Dendritic cell treated with granulocyte-macrophage colony-stimulating factor and Interleukin-4, amounts not matched to agents 40 ng/mL and 50 ng/mL, for 4 days (primary cell): ENCODE data around the gene TSHZ1.
A peak's percentile ranks its signal among the peaks of the same experiment; 100 is the strongest.

Experiments
- H3K27ac Mint-ChIP-seq: one replicate; pipeline ENCODE4 v1.8.0; 2022; ENCODE audit warnings: mild to moderate bottlenecking, mixed read lengths
- H3K27me3 Mint-ChIP-seq: one replicate; pipeline ENCODE4 v1.8.0; 2022; ENCODE audit warnings: mild to moderate bottlenecking, mixed read lengths
- H3K36me3 Mint-ChIP-seq: one replicate; pipeline ENCODE4 v1.8.0; 2022; ENCODE audit warnings: low read depth, mixed read lengths
- H3K4me1 Mint-ChIP-seq: one replicate; pipeline ENCODE4 v1.8.0; 2022; ENCODE audit warnings: low read depth, mixed read lengths
- H3K4me3 Mint-ChIP-seq: one replicate; pipeline ENCODE4 v1.8.0; 2022; ENCODE audit warnings: mild to moderate bottlenecking, moderate library complexity, mixed read lengths
- H3K9me3 Mint-ChIP-seq: one replicate; pipeline ENCODE4 v1.8.0; 2022; ENCODE audit warnings: mixed read lengths
- intact Hi-C: fragments of 100-400 bp; cut with micrococcal nuclease; formaldehyde crosslinking; loops from one replicate; pipeline ENCODE4 v1.15.0; 2022

TSHZ1 gene

GRCh38 chr18:75199327-75199726 lies 11.3 kb upstream of the TSHZ1 start:
- H3K4me1 Mint-ChIP-seq, result peaks cover 3% of the 10 kb centered on the region
- no peaks in the 10 kb centered on the region for H3K9me3 Mint-ChIP-seq
- no peak overlapping the region for H3K27ac Mint-ChIP-seq

GRCh38 chr18:75200071-75200470 lies 10.5 kb upstream of the TSHZ1 start:
- intact Hi-C loops, result loop anchor here (10.0 kb wide), 2 partner anchors 135 to 545 kb away; no protein-coding TSS in a partner anchor
- Mint-ChIP-seq H3K27me3 (peaks cover 9% of the 10 kb centered on the region), H3K4me3 (no peak overlapping the region), H3K27ac (no peak overlapping the region), H3K4me1 (peaks cover 10% of the 10 kb centered on the region), H3K9me3 (no peaks in the 10 kb centered on the region), H3K36me3 (peaks cover 42% of the 10 kb centered on the region)

More at GRCh38 chr18:75199327-75199726, 11.3 kb upstream of the TSHZ1 start:
- Mint-ChIP-seq H3K27me3 (peaks cover 3% of the 10 kb centered on the region), H3K36me3 (peaks cover 38% of the 10 kb centered on the region), H3K4me3 (no peak overlapping the region)
- intact Hi-C loops, result loop anchor here (10.0 kb wide), 1 partner anchor 275 kb away; no protein-coding TSS in a partner anchor

GRCh38 chr18:75200605-75201280 lies 9.9 kb upstream of the TSHZ1 start:
- Mint-ChIP-seq H3K36me3 (peaks cover 45% of the 10 kb centered on the region), H3K27ac (no peak overlapping the region), H3K4me3 (no peak overlapping the region), H3K27me3 (peaks cover 15% of the 10 kb centered on the region), H3K4me1 (peaks cover 17% of the 10 kb centered on the region), H3K9me3 (no peaks in the 10 kb centered on the region)
- intact Hi-C loops, result loop anchor here (10.0 kb wide), 2 partner anchors 136 to 546 kb away; no protein-coding TSS in a partner anchor

- Mint-ChIP-seq H3K4me3 (no peak overlapping the region), H3K36me3 (peaks cover 41% of the 10 kb centered on the region), H3K27ac (no peak overlapping the region), H3K27me3 (peaks cover 23% of the 10 kb centered on the region), H3K9me3 (no peaks in the 10 kb centered on the region), H3K4me1 (peaks cover 25% of the 10 kb centered on the region)
- intact Hi-C loops, result loop anchor here (10.0 kb wide), 2 partner anchors 137 to 547 kb away; no protein-coding TSS in a partner anchor
These were observed 9.0 kb upstream of the TSHZ1 start for GRCh38 chr18:75201282-75202270.

GRCh38 chr18:75202696-75203365 lies 7.8 kb upstream of the TSHZ1 start:
- intact Hi-C loops, result loop anchor here (10.0 kb wide), 2 partner anchors 138 to 548 kb away; no protein-coding TSS in a partner anchor
- Mint-ChIP-seq H3K9me3 (no peaks in the 10 kb centered on the region), H3K36me3 (peaks cover 45% of the 10 kb centered on the region), H3K27me3 (peaks cover 34% of the 10 kb centered on the region), H3K4me3 (no peak overlapping the region), H3K4me1 (peaks cover 38% of the 10 kb centered on the region), H3K27ac (no peak overlapping the region)

- H3K27ac Mint-ChIP-seq, result no peak overlapping the region
- peaks cover 42% of the 10 kb centered on the region for H3K4me1 Mint-ChIP-seq
- intact Hi-C loops, result loop anchor here (10.0 kb wide), 2 partner anchors 139 to 549 kb away; no protein-coding TSS in a partner anchor
- no peak overlapping the region for H3K4me3 Mint-ChIP-seq
- peaks cover 51% of the 10 kb centered on the region for H3K36me3 Mint-ChIP-seq
- H3K9me3 Mint-ChIP-seq, result no peaks in the 10 kb centered on the region
- H3K27me3 Mint-ChIP-seq, result peaks cover 34% of the 10 kb centered on the region
These were observed 7.0 kb upstream of the TSHZ1 start for GRCh38 chr18:75203416-75204268.

- peak overlapping the region; percentile 82 for H3K4me3 Mint-ChIP-seq
- H3K9me3 Mint-ChIP-seq, result no peaks in the 10 kb centered on the region
- H3K4me1 Mint-ChIP-seq, result peaks cover 42% of the 10 kb centered on the region
- H3K27ac Mint-ChIP-seq, result no peak overlapping the region
- peaks cover 51% of the 10 kb centered on the region for H3K36me3 Mint-ChIP-seq
- peaks cover 34% of the 10 kb centered on the region for H3K27me3 Mint-ChIP-seq
- intact Hi-C loops, result loop anchor here (10.0 kb wide), 2 partner anchors 139 to 549 kb away; no protein-coding TSS in a partner anchor
These were observed 6.3 kb upstream of the TSHZ1 start for GRCh38 chr18:75204269-75204731.

- Mint-ChIP-seq H3K9me3 (no peaks in the 10 kb centered on the region), H3K4me1 (peaks cover 44% of the 10 kb centered on the region), H3K27ac (peak overlapping the region; percentile 26), H3K27me3 (peaks cover 34% of the 10 kb centered on the region), H3K4me3 (peak overlapping the region; percentile 82), H3K36me3 (peaks cover 45% of the 10 kb centered on the region)
- intact Hi-C loops, result loop anchor here (5.0 to 10.0 kb wide), 3 partner anchors 140 to 1617 kb away; partner anchors contain the start of gene ZNF236
These were observed 5.7 kb upstream of the TSHZ1 start for GRCh38 chr18:75204732-75205513.

GRCh38 chr18:75205514-75206132 lies 5.0 kb upstream of the TSHZ1 start:
- H3K9me3 Mint-ChIP-seq, result no peaks in the 10 kb centered on the region
- intact Hi-C loops, result loop anchor here (2.0 to 10.0 kb wide), 4 partner anchors 35 to 1617 kb away; partner anchors contain the start of gene ZNF236
- peaks cover 40% of the 10 kb centered on the region for H3K36me3 Mint-ChIP-seq
- peaks cover 34% of the 10 kb centered on the region for H3K27me3 Mint-ChIP-seq
- H3K27ac Mint-ChIP-seq, result peak overlapping the region; percentile 26
- H3K4me3 Mint-ChIP-seq, result peak overlapping the region; percentile 82
- H3K4me1 Mint-ChIP-seq, result peaks cover 51% of the 10 kb centered on the region

- Mint-ChIP-seq H3K27ac (peak overlapping the region; percentile 94), H3K4me3 (peak overlapping the region; percentile 89), H3K36me3 (peaks cover 37% of the 10 kb centered on the region), H3K9me3 (no peaks in the 10 kb centered on the region), H3K4me1 (peaks cover 54% of the 10 kb centered on the region), H3K27me3 (peaks cover 34% of the 10 kb centered on the region)
- intact Hi-C loops, result loop anchor here (2.0 to 10.0 kb wide), 4 partner anchors 34 to 1616 kb away; partner anchors contain the start of gene ZNF236
These were observed 3.9 kb upstream of the TSHZ1 start for GRCh38 chr18:75206452-75207309.
